ENCODE data around the gene BSG.

DNA sequence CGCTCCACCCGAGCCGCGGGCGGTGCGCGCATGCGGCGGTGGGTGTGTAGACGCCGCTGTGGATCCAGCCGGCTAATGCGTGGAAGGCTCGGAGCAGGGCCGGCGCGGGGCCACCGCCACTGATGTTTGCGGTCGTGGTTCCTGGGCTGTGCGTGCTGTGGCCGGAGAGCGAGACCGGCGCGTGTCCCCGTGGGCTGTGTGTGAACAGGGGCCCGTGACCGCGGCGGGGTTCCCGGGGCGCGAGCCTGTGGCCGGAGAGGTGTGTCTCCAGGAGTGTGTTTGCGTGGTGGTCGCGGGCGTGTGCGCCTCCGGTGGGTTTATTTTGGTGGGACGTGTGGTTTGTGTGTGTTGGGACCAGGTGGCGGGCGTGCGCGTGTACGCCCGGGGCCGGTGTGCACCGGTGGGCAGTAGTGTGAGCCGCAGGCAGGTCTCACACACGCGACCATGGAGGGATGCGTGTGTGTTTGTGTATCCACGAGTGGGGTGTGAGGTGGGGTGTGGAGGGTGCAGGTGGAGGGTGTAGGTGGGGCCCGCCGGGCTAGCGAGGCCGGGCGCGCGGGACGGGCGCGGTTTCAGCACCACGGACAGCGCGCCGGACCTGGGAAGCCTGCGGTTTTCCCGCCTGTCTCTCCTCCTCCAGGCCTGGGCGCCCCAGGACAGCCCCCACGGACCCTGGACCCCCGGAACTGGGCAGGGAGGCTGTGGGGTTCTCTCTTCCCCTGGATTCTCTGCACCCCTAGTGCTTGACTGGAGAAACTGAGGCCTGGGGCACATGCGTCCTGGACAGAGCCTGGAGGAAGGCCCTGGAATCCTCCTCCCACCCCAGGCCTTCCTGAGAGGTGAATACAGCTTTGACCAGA is 18.9 kb downstream of the BSG start:
- TF ChIP-seq CTCF (IDR thresholded peaks at IDR 0.05; ENCODE audit: low read depth, low read length, poor library complexity, severe bottlenecking) (no peak), EZH2phosphoT487 (IDR thresholded peaks at IDR 0.05; ENCODE audit: borderline replicate concordance, low read length) (no peak)
